ENCODE data around the gene SDR39U1.

DNA sequence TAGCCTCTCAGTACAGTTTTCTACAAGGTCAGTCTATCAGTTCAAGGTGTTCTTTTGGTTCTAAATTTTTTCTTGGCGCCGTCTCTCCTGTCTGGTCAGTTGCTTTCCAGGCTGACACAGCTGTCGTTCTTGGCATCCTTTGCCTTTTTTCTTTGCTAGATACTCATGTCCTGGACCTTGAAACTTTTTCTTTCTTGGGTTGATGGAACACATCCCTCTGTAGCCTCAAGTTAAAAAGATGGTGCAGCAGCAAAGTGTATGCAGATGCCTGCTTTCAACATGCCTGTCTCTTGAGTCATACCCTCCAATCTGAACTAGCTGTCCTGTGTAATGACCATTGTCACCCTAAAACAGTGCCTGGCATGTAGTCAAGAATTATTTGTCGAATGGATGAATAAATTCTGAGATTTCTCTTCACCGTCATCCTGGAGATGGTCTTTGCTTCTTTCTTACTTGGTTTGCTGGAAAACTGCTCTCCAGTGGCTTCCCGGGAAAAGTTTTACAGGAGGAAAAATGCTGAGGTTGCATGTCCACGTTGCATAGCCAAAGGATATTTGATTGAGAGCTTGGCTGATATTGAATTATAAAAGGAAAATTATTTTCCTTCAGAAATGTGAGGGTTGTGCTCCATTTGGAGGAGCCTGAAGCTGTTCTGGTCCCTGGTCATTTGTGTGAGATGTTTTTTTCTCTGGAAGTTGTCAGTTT, 39.1 kb downstream of the SDR39U1 start:
- TF ChIP-seq, protein P1, sequence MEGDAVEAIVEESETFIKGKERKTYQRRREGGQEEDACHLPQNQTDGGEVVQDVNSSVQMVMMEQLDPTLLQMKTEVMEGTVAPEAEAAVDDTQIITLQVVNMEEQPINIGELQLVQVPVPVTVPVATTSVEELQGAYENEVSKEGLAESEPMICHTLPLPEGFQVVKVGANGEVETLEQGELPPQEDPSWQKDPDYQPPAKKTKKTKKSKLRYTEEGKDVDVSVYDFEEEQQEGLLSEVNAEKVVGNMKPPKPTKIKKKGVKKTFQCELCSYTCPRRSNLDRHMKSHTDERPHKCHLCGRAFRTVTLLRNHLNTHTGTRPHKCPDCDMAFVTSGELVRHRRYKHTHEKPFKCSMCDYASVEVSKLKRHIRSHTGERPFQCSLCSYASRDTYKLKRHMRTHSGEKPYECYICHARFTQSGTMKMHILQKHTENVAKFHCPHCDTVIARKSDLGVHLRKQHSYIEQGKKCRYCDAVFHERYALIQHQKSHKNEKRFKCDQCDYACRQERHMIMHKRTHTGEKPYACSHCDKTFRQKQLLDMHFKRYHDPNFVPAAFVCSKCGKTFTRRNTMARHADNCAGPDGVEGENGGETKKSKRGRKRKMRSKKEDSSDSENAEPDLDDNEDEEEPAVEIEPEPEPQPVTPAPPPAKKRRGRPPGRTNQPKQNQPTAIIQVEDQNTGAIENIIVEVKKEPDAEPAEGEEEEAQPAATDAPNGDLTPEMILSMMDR (IDR thresholded peaks at IDR 0.05), result no peak
- TF ChIP-seq POLR2A (IDR thresholded peaks at IDR 0.05), result no peak

Measured in right lobe of liver (tissue), 4 donors.